Stimulated activated CD4-positive, alpha-beta T cell treated with anti-CD3 and anti-CD28 coated beads, Interleukin-2, amount 100 ng/mL, for 48 hours (primary cell): Measurements from ENCODE around the gene MALSU1.

Experiments used
- DNase-seq, 2 donors: peaks; one replicate each; pipeline ENCODE4 v3.0.0-alpha.2; 2020

Gene MALSU1

DNA sequence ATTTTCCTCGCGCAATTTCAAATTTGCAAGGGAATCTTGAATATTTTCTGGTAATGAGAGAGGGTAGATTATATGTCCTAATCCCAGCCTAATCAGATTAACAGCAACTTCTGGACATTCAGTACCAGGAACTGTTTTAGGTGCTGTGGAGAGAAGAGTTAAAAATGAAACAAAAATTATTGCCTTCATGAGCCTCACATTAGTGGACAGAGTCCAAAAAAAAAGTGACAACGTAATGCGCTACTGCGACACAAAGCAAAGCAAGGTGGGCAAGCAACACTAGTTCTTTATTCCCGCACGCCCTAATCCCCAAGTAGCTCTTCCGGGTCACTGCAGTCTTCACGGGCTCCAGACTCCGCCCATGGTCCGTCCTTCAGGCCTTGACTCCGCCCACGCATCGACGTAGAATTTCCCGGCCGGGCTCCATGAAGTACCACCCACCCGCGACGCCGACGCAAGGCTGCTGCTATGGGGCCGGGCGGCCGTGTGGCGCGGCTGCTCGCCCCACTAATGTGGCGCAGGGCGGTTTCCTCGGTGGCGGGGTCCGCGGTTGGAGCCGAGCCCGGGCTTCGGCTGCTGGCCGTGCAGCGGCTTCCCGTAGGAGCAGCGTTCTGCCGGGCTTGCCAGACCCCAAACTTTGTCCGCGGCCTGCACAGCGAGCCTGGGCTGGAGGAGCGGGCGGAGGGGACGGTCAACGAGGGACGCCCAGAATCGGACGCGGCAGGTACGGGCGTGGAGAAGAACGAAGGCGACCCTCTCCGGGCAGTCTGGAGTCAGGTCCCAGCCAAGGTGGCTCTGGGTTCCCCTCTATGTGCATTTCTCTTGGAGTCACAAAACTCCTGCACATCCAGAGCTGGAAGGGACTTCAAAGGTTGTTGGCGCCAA, at the start of gene MALSU1:
MALSU1 (plus strand) TSS at position 455 of the 885 bp plus-strand sequence; CDS start at position 469, 14 bp downstream.
- peak; percentile 98 for DNase-seq

DNA sequence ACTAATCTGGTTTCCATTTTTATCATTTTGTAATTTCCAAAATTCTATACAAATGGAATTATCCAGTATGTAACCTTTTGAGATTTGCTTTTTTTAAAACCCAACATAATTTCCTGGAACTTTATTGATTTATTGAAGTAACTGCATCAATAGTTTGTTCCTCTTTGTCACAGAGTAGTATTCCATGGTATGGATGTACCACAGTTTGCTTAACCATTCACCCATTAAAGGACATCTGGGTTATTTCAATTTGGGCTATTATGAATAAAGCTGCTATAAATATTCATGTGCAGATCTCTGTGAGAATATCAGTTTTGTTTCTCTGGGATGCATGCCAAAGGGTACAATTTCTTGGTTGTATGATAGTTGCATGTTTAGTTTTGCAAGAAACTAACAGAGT, 49.7 kb upstream of the MALSU1 start:
- DNase-seq: no peak

DNA sequence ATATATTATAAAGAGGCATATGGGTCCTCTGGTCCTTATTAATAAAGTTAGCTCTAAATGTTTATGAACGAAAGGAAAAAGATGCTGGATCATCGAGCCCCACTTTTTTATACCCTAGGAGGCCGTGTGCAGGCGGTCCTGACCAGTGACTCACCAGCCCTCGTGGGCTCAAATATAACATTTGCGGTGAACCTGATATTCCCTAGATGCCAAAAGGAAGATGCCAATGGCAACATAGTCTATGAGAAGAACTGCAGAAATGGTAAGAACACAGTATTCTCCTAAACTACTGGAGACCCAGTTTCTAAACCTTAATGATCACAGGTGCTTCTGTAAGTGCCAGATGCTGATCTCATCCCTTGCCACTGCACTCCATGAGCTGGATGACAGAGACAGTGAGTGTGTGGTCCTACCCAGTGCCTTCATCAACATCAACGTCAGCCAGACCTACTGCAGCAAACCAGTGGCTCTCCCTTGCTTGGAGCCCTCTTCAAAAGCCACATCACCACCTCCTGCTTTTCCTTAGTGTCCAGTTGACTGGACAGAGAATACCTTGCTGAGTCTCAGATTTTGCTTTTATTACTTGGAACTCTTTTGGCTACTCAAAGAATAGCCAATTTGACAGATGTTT, 45.0 kb upstream of the MALSU1 start:
- DNase-seq: no peak

DNA sequence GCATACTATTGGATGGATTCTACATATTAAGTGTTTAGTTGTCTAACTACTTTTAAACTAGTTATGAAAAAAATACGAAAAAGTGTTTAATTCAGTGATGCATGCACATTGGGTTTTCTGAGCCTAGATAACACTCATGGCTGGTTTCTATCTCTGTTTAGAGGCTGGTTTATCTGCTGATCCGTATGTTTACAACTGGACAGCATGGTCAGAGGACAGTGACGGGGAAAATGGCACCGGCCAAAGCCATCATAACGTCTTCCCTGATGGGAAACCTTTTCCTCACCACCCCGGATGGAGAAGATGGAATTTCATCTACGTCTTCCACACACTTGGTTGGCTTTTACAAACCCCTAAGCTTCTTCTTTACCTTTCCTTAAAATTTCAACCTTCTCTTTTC, 42.4 kb upstream of the MALSU1 start:
- DNase-seq: no peak

DNA sequence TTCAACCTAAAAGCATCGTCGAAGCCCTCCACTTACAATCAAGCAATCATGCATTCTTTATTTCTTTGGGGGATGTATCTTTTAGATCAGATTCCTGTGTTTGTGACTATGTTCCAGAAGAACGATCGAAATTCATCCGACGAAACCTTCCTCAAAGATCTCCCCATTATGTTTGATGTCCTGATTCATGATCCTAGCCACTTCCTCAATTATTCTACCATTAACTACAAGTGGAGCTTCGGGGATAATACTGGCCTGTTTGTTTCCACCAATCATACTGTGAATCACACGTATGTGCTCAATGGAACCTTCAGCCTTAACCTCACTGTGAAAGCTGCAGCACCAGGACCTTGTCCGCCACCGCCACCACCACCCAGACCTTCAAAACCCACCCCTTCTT, 38.8 kb upstream of the MALSU1 start:
- no peak for DNase-seq

DNA sequence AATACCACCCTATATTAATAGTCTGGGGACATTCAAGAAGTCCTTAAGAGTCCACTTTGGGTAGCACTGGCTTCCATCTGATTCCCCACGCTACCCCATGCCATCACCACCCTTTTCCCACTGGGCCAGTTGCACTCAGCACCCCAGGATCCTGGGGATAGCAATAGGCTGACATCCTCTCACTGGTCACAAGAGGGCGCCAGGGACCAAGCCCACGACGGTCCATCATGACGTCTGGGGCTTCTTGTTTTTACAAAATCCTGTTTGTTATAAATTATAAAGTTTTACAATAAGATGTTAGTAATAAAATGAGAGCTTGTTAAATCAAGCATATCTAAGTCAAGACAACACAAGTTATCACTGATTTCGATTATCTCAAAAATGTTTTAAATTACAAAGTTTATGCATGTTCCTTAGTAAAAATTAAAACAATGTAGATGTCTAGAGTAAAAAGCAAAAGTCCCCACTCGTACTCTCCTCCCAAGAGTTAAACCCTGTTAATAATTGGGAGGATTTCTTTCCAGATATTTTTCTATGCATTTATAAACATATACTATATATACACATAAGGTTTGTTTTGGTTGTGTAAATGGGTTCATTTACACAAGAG, 37.2 kb upstream of the MALSU1 start:
- DNase-seq: peak; percentile 57 to 60

DNA sequence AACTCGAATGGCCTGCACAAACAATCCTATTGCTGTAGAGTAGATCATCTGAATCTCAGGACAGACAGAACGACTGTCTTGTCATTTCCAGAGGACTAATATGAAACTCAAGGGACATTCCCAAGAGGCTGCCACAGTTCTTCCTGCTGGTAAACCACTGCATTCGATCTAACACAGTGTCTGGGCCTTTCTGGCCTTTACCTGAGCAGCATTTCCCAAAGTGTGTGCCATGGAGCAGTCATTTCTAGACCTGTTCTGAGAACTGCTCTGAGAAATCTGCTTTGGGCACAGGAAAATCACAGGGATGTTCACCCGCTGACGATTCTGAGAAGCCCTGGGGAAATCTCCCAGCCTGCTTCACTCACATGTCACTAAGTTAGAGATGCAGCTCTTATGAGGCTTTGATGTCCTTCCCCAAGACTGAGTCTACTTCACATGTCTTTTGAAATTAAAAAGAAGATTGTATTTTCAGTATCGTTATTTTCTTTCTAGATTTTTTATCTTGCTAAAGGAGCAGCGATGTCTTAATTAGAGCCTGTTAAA, 34.2 kb upstream of the MALSU1 start:
- no peak for DNase-seq

DNA sequence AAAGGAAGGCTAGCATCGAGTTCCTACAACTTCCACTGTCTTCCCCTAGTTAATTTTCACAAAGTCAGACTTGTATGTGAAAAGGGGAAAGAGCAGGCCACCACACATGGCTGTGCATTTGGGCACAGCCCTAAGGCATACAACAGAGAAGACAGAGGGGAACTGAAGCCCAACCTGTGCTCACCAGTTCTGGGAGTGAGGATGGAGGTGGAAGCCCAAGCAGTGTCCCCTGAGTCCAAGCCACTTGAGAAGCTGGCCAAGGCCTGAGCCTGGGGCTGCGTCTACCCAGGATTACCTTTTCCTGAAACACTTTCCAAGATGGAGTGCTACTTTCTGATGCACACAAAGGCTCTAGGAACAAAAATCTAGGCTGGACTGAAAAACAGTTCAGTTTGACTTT, 32.2 kb upstream of the MALSU1 start:
- DNase-seq: no peak

DNA sequence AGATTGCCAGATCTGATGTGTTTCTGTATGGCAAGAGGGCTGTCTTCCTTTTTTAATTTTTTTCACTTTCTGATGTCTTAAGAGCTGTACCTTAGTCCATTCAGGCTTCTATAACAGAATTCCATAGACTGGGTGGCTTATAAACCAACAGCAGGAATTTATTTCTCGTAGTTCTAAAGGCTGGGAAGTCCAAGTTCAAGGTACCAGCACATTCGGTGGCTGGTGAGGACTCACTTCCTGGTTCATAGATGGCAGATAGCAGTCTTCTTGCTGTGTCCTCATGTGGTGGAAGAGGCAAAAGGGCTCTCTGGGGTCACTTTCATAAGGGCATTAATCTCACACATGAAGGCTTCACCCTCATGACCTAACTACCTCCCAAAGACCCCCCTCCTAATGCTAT, 31.8 kb upstream of the MALSU1 start:
- no peak for DNase-seq

DNA sequence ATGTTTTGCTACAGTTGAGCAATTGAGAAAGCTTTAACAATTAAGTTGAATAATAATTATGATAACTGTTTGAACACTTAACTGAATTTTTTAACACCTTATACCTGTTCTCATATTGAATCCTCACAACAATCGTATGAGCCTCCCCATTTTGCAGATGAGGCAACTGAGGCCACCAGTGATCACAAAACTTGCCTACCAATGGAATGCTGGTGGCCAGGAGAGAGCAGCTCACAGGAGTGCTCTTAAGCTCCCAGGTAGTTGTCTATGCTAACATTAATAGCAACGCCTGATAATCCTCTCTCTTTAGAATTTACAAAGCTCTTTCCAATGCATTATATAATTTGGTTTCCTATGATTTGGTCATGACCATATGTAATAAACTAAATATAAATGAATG, 31.0 kb upstream of the MALSU1 start:
- DNase-seq: no peak

DNA sequence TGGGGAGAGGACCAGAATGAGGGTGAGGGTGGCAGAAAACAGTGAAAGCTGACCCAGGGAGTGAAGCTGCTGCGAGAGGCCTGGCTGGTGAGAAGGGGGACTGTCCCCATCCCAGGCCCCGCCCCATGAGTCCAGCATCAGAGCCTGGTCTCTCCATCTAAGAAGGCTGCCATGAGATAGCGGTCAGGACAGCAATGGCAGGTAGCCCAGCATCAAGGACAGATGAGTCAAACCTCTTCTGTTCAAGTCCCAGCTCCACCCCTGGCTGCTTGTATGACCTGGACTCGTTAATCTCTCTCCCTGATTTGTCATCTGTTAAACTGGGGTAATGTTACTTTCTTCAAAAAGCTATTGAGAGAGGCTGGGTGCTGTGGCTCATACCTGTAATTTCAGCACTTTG, 30.4 kb upstream of the MALSU1 start:
- no peak for DNase-seq

DNA sequence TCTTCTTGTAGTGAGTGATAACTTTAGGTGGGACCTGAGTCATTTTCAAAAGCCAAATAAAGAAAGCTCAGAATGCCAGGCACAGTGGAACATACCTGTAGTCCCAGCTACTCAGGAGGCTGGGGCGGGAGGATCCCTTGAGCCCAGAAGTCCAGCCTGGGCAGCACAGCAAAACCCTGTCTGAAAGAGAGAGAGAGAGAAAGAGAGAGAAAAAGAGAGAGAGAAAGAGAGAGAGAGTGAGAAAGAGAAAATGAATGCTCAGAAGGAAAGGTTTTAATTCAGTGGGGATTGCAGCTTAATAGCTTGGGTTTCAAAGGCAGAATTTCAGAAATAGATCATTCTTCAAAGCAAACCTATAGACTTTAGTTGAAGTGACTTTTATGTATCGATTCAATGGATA, 26.9 kb upstream of the MALSU1 start:
- no peak for DNase-seq

DNA sequence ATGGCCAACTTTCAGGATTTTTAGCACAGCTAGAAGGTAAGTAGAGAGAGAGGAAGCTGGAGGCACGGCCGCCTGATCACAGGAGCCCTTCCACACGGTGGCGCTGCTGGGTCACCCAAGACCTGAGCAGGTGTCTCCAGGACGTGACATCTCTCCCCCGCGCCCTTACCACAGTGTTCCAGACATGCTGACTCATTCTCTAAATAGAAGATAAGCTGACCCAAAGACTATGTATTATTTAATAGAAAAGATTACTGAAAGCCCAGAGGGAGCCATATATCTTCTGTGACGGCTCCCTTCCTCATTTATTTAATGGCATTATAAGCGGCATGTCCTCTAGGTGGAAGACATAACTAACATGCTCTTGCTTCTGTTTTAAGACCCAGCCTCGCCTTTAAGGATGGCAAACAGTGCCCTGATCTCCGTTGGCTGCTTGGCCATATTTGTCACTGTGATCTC, 26.0 kb upstream of the MALSU1 start:
- DNase-seq: peak; percentile 93 to 94

DNA sequence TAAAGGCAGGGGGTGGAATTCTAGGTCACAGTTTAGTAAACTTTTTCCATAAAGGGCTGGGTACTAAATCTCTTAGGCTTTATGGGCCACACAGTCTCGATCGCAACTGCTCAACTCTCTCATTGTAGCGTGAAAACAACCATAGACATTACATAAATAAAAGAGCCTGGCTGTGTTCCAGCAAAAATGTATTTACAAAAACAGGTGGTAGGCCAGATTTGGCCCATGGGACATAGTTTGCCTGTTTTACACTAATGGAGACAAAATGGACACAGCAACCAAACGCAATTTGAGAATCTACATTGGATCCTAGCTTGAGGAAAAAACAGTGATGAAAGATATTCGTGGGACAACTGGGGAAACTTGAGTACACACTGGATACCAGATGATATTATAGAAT, 23.2 kb upstream of the MALSU1 start:
- no peak for DNase-seq

DNA sequence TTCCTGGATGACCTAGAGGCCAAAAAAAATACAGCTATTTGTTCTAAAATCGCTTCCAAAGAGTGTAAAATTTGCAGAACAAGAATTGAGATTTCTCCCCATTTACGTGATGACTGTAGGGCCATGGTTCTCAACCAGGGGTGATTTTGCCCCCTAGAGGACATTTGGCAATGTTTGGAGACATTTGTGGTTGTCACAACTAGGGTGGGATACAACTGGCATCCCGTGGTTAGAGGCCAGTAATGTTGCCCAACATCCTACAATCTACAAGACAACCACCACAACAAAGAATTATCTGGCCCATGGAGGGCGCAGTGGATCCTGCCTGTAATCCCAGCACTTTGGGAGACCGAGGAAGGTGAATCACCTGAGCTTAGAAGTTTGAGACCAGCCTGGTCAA, 22.8 kb upstream of the MALSU1 start:
- DNase-seq: no peak

DNA sequence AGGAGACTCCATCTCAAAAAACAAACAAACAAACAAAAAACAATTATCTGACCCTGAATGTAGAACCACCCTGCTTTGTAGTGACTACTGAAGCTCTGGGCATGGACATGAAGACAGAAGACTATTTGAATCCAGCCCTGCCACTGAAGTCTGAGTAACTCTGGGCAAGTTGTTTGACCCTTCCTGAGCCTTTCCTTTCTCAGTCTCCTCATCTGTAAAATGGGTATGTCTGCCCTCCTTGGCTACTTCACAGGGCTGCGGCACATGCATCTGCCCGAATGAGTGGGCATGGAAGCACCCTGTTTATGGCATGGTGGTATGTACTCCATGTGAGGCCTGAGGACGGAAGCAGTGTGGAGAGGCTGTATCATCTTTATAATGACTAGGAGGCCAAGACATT, 22.2 kb upstream of the MALSU1 start:
- no peak for DNase-seq

DNA sequence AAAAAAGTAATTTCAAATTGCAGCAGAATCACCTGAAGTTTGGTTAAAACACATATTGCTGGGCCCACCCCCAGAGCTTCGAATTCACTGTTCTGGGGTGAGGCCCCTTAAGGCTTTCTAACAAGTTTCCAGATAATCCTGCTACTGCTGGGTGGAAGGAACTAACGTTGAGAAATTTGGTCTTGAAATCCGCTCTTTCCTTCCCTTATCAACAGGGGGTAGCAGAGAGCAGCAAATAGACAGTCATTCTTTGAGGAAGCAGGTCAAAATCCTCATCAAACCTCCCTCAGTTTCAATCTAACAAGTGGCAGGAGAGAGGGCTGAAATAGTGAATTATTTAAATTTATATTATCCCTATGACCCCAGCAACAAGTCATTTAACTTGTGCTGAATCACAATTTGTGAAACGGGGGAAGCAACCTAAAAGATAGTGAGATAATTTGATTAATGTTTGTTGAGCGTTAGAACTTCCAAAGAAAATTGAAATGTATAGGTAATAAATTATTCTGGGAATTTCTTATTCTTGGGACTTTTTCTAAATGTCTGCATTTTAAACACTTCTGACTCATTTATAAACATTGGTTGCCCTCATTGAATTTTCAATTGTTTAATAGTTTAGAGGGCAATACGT, 21.7 kb upstream of the MALSU1 start:
- DNase-seq: peak; percentile 27 to 40

DNA sequence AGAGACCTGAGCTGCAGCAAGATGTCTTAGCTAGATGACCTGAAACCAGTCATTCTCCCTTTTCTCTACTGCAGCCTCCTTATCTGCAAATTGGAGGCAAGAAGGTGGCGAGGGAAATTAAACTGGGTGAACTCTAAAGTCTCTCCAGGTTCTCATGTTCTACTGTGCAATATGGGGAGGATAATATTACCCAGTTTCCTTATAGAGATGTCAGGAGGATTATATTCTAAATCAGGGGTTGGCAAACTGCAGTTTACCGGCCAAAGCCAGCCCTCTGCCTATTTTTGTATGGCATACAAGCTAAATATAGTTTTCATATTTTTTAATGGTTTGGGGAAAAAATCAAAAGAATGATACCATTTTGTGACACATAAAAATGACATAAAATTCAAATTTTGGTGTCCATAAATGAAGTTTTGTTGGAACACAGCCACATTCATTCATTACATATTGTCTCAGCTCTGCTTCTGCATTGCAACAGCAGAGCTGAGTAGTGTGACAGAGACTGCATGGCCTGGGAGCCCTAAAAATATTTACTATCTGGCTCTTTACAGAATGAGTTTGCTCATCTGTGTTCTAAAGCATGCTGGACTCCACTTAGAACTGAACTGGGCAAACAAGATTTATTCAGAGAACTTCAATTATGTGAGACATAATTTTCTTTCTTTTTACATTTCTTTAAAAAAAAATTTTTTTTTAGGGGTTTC, 19.2 kb upstream of the MALSU1 start:
- DNase-seq: no peak

DNA sequence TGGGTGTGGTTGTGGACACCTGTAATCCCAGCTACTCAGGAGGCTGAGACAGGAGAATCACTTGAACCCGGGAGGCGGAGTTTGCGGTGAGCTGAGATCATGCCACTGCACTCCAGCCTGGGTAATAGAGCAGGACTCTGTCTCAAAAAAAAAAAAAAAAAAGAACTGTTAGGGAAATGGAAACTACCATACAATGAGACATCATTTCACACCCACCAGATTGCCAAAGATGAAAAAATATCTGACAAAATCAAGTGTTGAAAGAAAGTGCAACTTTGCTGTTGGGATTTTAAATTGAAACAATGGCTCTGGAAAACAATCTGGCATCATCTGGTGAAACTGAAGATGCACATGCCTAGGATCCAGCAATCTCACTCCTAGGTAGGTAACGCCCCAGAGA, 16.1 kb upstream of the MALSU1 start:
- no peak for DNase-seq

DNA sequence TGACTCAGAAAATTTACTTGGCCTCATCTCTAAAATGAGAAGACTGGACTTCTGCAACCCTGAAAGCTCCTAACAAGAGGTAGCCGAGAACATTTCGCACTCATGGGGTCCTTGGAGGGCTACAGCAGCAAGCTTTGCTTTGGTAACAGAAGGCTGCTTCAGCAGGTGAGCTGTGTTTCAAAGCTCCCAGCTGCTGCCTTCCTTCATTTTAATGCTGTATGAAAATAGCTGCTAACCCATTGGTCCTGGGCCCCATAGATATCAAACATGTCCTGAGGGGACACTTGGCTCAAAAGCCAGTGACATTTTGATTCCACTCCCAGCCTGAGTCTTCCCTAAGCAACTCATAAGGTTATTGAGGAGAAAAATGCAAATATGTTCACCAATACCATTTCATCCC, 14.3 kb upstream of the MALSU1 start:
- no peak for DNase-seq

DNA sequence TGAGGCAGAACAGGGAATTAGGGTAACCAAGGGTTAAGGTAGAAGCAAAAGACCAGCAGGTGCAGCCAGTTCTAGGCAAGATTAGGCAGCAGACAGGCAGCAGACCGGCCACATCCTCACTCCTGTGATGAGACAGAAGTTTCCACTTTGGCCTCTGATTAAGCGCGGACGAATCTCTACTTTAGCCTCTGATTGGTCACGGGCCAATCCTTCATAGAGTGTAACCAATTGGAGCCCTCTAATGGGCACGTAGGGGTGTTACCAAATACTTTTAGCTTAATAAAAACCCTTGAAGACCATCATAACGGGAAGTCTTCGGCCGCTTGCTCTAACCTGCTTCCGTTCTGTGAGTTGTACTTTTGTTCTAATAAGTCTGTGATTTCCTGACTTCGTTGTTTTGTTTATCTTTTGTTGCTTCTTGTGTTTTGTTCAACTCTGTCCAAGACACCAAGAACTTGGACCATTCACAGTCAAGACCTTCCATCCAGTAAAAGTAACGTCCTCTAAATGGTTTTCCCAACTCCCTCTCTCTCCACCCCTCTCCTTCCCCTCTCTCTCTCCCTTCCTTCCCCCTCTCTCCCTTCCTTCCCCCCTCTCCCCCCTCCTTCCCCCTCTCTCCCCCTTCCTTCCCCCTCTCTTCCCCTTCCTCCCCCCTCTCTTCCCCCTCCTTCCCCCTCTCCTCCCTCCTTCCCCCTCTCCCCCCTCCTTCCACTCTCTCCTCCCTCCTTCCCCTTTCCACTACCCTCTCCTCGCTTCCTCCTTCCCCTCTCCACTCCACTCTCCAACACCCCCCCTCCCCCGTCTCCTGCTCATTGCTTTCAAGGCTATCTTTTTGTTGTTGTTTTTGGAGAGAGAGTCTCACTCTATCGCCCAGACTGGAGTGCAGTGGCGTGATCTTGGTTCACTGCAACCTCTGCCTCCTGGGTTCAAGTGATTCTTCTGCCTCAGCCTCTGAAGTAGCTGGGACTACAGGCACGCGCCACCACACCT, 13.2 kb upstream of the MALSU1 start:
- no peak for DNase-seq
